DND-41 (cell line): ENCODE data around the gene TBC1D22A.

Experiments used
- ATAC-seq: fragments of 200-7000 bp; cut with Tn5 transposase; 3 replicates; pipeline ENCODE4 v1.9.1; 2021; ENCODE audit warnings: low read depth; ENCODE audit not compliant: insufficient read depth
- DNase-seq: peaks from one replicate; pipeline ENCODE4 v3.0.0-alpha.2; 2020
- H2AFZ ChIP-seq: 2 replicates; pipeline ENCODE4 v1.6.0; 2012; ENCODE audit warnings: low read depth, low read length
- H3K27ac ChIP-seq: 2 replicates; pipeline ENCODE4 v1.5.1; 2012; ENCODE audit warnings: low read length, inconsistent platforms
- H3K27me3 ChIP-seq: fragments of 200-600 bp; sonication (generic); 2 replicates; pipeline ENCODE4 v1.6.0; 2012; ENCODE audit warnings: low read length, mild to moderate bottlenecking, inconsistent platforms; ENCODE audit not compliant: insufficient read depth, poor library complexity
- H3K36me3 ChIP-seq: 2 replicates; pipeline ENCODE4 v1.5.1; 2012; ENCODE audit warnings: low read length, inconsistent platforms; ENCODE audit not compliant: insufficient read depth
- H3K4me1 ChIP-seq: 2 replicates; pipeline ENCODE4 v1.5.1; 2012; ENCODE audit warnings: mild to moderate bottlenecking, low read length; ENCODE audit not compliant: insufficient read depth
- H3K4me2 ChIP-seq: 2 replicates; pipeline ENCODE4 v1.6.0; 2012; ENCODE audit warnings: mild to moderate bottlenecking, moderate library complexity, low read length, inconsistent platforms; ENCODE audit not compliant: insufficient read depth
- H3K4me3 ChIP-seq, 2 experiments: fragments of 200-600 bp in 1 of 2; shearing (Covaris generic) in 1 of 2; 2 replicates each; pipeline ENCODE4 v1.5.1; 2012 to 2016; ENCODE audit warnings: inconsistent platforms in 2 of 2, low read length in 2 of 2, mild to moderate bottlenecking in 2 of 2, low read depth in 1 of 2, moderate library complexity in 1 of 2
- H3K79me2 ChIP-seq: 2 replicates; pipeline ENCODE4 v1.6.0; 2012; ENCODE audit warnings: low read length, inconsistent platforms; ENCODE audit not compliant: insufficient read depth
- H3K9ac ChIP-seq: 2 replicates; pipeline ENCODE4 v1.6.0; 2012; ENCODE audit warnings: low read depth, mild to moderate bottlenecking, inconsistent platforms, low read length, moderate library complexity
- H3K9me3 ChIP-seq: 2 replicates; pipeline ENCODE4 v1.5.1; 2012; ENCODE audit warnings: low read length, moderate library complexity, mild to moderate bottlenecking, inconsistent platforms; ENCODE audit not compliant: insufficient read depth, severe bottlenecking
- H4K20me1 ChIP-seq: 2 replicates; pipeline ENCODE4 v1.6.0; 2012; ENCODE audit warnings: low read length; ENCODE audit not compliant: insufficient read depth
- CTCF ChIP-seq: IDR thresholded peaks from 2 replicates; pipeline ENCODE4 v1.5.1; 2012; ENCODE audit warnings: borderline replicate concordance, low read length, moderate library complexity, mild to moderate bottlenecking; ENCODE audit not compliant: poor library complexity, severe bottlenecking; ENCODE audit errors: extremely low read depth
- EZH2 ChIP-seq: IDR thresholded peaks from 3 replicates; pipeline ENCODE4 v1.6.1; 2012; ENCODE audit warnings: borderline replicate concordance, low read depth, mild to moderate bottlenecking, moderate library complexity, low read length, inconsistent platforms; ENCODE audit not compliant: severe bottlenecking

TBC1D22A gene

GRCh38 chr22:47069270-47069669, 306.8 kb downstream of the TBC1D22A start:
- ATAC-seq (no peak), DNase-seq (no peak)
- Histone ChIP-seq H3K79me2 (peaks cover 9% of the 10 kb centered on the region), H3K4me3 (no peak overlapping the region), H3K4me1 (no peaks in the 10 kb centered on the region), H3K4me2 (no peak overlapping the region), H3K27me3 (no peaks in the 10 kb centered on the region), H2AFZ (no peak overlapping the region), H3K27ac (no peak overlapping the region), H4K20me1 (peaks cover 10% of the 10 kb centered on the region; the same call in 1 of the 2 replicates), H3K9me3 (peaks cover 4% of the 10 kb centered on the region), H3K36me3 (peaks cover 4% of the 10 kb centered on the region; the same call in 1 of the 2 replicates), H3K9ac (no peak overlapping the region)
- TF ChIP-seq EZH2 (no peak), CTCF (no peak)

- Histone ChIP-seq H3K4me3 (no peak overlapping the region), H4K20me1 (peaks cover 7% of the 10 kb centered on the region; the same call in 1 of the 2 replicates), H3K4me1 (no peaks in the 10 kb centered on the region), H3K79me2 (peaks cover 9% of the 10 kb centered on the region), H2AFZ (no peak overlapping the region), H3K4me2 (no peak overlapping the region), H3K9me3 (peaks cover 17% of the 10 kb centered on the region), H3K27me3 (no peaks in the 10 kb centered on the region), H3K9ac (no peak overlapping the region), H3K36me3 (peaks cover 9% of the 10 kb centered on the region; the same call in 1 of the 2 replicates), H3K27ac (no peak overlapping the region)
- no peak for DNase-seq
- TF ChIP-seq EZH2 (no peak), CTCF (no peak)
- no peak for ATAC-seq
Observed at GRCh38 chr22:47071078-47071806, 308.8 kb downstream of the TBC1D22A start.

- no peak for ATAC-seq
- peaks cover 9% of the 10 kb centered on the region for H3K79me2 ChIP-seq
Observed at GRCh38 chr22:47071807-47072641, 309.6 kb downstream of the TBC1D22A start.

More at GRCh38 chr22:47071807-47072641, 309.6 kb downstream of the TBC1D22A start:
- Histone ChIP-seq H3K4me1 (no peaks in the 10 kb centered on the region), H3K27ac (no peak overlapping the region), H3K27me3 (no peaks in the 10 kb centered on the region), H3K4me2 (no peak overlapping the region), H3K4me3 (no peak overlapping the region), H3K9ac (no peak overlapping the region), H3K36me3 (peaks cover 13% of the 10 kb centered on the region; the same call in 1 of the 2 replicates), H2AFZ (no peak overlapping the region), H4K20me1 (peaks cover 3% of the 10 kb centered on the region; the same call in 1 of the 2 replicates), H3K9me3 (peaks cover 22% of the 10 kb centered on the region)
- no peak for DNase-seq
- TF ChIP-seq EZH2 (no peak), CTCF (no peak)
